Gastrocnemius medialis (tissue), 4 donors: ENCODE measurements around the gene SLC6A19. TPM values are rescaled to one million over a fixed set of nuclear protein-coding genes. Genes with fewer than 3 reads are reported as not detected.

Experiments used
- ATAC-seq, 2 donors: fragments of 150-250 bp; one replicate each; pipeline ENCODE4 v1.9.1; 2016
- DNase-seq, 2 donors: peaks; one replicate each; pipeline ENCODE4 v3.0.0-alpha.2; 2019
- H3K27ac ChIP-seq, 4 donors: fragments of 200-600 bp; sonication (generic); 1 replicate in 1 of 4; 2 replicates in 3 of 4; pipeline ENCODE4 v1.5.1; 2016 to 2018; ENCODE audit warnings: mild to moderate bottlenecking in 2 of 4, moderate library complexity in 1 of 4
- H3K27me3 ChIP-seq, 3 donors: fragments of 200-600 bp; sonication (generic) in 2 of 3; 1 replicate in 1 of 3; 2 replicates in 2 of 3; pipeline versions ENCODE4 v1.5.1 to v1.6.0; 2016 to 2019; ENCODE audit warnings: mild to moderate bottlenecking in 1 of 3, moderate library complexity in 1 of 3
- H3K36me3 ChIP-seq, 2 donors: fragments of 200-600 bp; sonication (generic) in 1 of 2; one replicate each; pipeline ENCODE4 v1.5.1; 2017 to 2018
- H3K4me1 ChIP-seq, 2 donors: fragments of 200-600 bp; sonication (generic) in 1 of 2; one replicate each; pipeline ENCODE4 v1.5.1; 2016 to 2017; ENCODE audit warnings: mild to moderate bottlenecking in 2 of 2
- H3K4me3 ChIP-seq, 4 donors: fragments of 200-600 bp; sonication (generic) in 3 of 4; 1 replicate in 1 of 4; 2 replicates in 3 of 4; pipeline ENCODE4 v1.5.1; 2016 to 2019; ENCODE audit warnings: mild to moderate bottlenecking in 2 of 4
- H3K9me3 ChIP-seq, 3 donors: fragments of 200-600 bp; sonication (generic) in 2 of 3; 1 replicate in 1 of 3; 2 replicates in 2 of 3; pipeline ENCODE4 v1.5.1; 2016 to 2019
- POLR2A ChIP-seq, 2 donors: fragments of 450-650 bp; IDR thresholded peaks; one replicate each; pipeline ENCODE4 v1.6.1; 2017; ENCODE audit warnings: antibody characterized with exemption in 2 of 2, mild to moderate bottlenecking in 2 of 2, moderate library complexity in 2 of 2
- in situ Hi-C, 4 donors: fragments of 200-750 bp; cut with MboI; loops; one replicate each; pipeline versions ENCODE4 v1.15.0 to v1.8.0; 2017; ENCODE audit warnings: low sequenced_read_pairs in 4 of 4
- intact Hi-C: fragments of 100-400 bp; cut with DNase I; formaldehyde crosslinking; loops from one replicate; pipeline ENCODE4 v1.15.1; 2023; ENCODE audit warnings: low total_unique reads
- total RNA-seq, 4 donors: library from RNA; depleted of rRNA; stranded (reverse); fragments of >200 nt; gene quantifications; one replicate each; pipeline versions ENCODE4 v1.1.0 to v1.2.3, GENCODE V29; 2016
- TF ChIP-seq, protein P1 (sequence below), 5 experiments: fragments of 450-650 bp in 3 of 5; fragments of 200-600 bp in 2 of 5; sonication (generic) in 2 of 5; IDR thresholded peaks in 4 of 5; conservative IDR thresholded peaks in 1 of 5; 1 replicate in 4 of 5; 2 replicates in 1 of 5; pipeline ENCODE4 v1.5.1; 2016 to 2019; ENCODE audit warnings: antibody characterized with exemption in 5 of 5, mild to moderate bottlenecking in 3 of 5, moderate library complexity in 3 of 5

The SLC6A19 gene
- total RNA-seq, 4 donors from 2014 or later = 0.05 TPM; not detected in 3

DNA sequence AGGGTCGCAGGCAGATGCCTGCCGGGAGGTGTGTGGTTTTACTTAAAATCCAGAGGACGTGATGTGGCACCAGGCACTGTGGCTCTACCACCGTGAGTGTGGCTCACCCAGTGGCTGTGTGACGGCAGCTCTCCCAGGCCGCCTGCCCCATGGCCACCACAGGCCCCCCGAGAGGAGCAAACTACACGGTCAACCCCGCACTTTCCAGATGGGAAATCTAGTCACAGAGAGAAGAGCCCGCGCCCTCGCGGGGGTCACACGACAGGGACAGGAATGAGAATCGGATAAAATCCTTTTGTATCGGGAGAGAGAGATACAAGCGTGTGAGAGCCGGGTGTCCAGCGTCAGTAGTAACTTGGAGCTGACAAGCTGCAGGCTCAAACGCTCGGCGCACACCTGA, 69.0 kb downstream of the SLC6A19 start:
- TF ChIP-seq POLR2A (IDR thresholded peaks at IDR 0.05) = no peak
- TF ChIP-seq, protein P1, sequence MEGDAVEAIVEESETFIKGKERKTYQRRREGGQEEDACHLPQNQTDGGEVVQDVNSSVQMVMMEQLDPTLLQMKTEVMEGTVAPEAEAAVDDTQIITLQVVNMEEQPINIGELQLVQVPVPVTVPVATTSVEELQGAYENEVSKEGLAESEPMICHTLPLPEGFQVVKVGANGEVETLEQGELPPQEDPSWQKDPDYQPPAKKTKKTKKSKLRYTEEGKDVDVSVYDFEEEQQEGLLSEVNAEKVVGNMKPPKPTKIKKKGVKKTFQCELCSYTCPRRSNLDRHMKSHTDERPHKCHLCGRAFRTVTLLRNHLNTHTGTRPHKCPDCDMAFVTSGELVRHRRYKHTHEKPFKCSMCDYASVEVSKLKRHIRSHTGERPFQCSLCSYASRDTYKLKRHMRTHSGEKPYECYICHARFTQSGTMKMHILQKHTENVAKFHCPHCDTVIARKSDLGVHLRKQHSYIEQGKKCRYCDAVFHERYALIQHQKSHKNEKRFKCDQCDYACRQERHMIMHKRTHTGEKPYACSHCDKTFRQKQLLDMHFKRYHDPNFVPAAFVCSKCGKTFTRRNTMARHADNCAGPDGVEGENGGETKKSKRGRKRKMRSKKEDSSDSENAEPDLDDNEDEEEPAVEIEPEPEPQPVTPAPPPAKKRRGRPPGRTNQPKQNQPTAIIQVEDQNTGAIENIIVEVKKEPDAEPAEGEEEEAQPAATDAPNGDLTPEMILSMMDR (IDR thresholded peaks at IDR 0.05 in 4 of 5, conservative IDR thresholded peaks at IDR 0.05 in 1 of 5) = no peak
- DNase-seq (no peak), ATAC-seq (no peak)
- Histone ChIP-seq H3K4me1 (no peaks in the 10 kb centered on the region), H3K9me3 (no peaks in the 10 kb centered on the region), H3K4me3 (no peak overlapping the region), H3K36me3 (no peaks in the 10 kb centered on the region), H3K27ac (no peak overlapping the region), H3K27me3 (no peaks in the 10 kb centered on the region)
- in situ Hi-C loops (no loop called here), intact Hi-C loops (no loop called here)

DNA sequence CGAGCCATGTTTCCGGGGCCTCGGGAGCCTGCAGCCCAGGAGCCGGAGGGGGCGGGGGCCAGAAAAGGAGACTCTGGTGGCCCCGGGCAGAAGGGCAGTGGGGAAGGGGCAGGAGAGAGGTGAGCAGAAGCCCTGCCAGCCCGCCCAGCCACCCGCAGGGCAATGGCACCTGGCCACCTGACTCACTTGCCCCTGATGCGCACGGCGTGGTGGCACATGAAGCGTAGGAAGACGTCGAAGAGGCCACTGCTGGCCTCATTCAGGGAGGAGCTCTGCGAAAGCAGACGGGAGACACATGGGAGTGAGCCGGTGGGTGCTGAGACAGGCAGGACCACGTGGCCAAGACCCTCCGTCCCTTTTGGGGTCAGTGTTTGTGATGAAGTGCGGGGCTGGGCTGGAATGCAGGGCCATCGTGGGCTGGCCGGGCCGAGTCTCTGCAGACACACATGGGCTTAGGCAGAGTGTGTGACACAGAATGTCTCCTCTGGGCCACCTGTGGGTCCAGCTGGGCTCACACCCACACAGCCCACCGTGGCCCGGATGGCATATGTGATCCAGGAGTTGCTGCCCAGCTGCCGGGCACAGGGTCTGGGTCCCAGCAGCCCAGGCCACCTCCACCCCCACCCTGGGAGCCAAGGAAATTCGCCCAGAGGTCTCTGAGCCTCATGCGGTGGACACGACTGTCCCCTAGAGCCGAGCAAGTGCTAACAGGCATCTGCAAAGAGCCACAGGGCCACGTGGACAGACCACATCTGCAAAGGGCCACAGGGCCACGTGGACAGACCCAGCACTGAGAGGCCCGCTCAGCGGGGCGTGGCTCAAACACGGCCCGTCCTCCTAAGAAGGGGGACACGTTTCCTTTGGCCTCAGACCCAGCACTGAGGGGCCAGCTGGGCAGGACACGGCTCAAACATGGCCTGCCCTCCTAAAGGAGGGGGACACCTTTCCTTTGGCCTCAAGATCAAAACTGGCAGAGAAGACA, 69.8 kb downstream of the SLC6A19 start:
- Histone ChIP-seq H3K27ac (no peak overlapping the region), H3K4me1 (no peaks in the 10 kb centered on the region), H3K9me3 (no peaks in the 10 kb centered on the region), H3K36me3 (no peaks in the 10 kb centered on the region), H3K4me3 (no peak overlapping the region), H3K27me3 (no peaks in the 10 kb centered on the region)
- in situ Hi-C loops (no loop called here), intact Hi-C loops (no loop called here)
- TF ChIP-seq POLR2A (IDR thresholded peaks at IDR 0.05) = no peak
- TF ChIP-seq, protein P1 (IDR thresholded peaks at IDR 0.05 in 4 of 5, conservative IDR thresholded peaks at IDR 0.05 in 1 of 5) = no peak
- no peak for DNase-seq
- ATAC-seq = no peak

DNA sequence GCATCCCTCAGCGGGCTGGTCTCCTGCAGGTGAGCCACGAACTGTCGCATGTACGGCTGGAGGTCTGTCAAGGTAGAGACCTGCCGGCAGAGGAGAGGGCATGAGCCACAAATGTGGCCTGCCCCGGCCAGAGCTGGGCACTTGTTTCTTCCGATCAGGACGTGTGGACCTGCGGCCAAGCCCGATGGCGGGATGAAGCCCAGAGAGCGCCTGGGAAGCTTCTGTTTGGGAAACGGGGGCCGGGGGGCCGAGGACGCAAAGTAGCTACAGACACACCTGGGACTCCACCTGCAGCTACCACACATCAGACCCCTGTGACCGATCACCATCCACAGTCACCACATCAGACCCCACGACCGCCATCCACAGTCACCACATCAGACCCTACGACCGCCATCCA, 70.8 kb downstream of the SLC6A19 start:
- H3K36me3 ChIP-seq = no peaks in the 10 kb centered on the region
- TF ChIP-seq POLR2A (IDR thresholded peaks at IDR 0.05) = no peak
- TF ChIP-seq, protein P1 (IDR thresholded peaks at IDR 0.05 in 4 of 5, conservative IDR thresholded peaks at IDR 0.05 in 1 of 5) = no peak
- H3K9me3 ChIP-seq = no peaks in the 10 kb centered on the region
- H3K27me3 ChIP-seq = no peaks in the 10 kb centered on the region
- DNase-seq (no peak), ATAC-seq (no peak)
- no peak overlapping the region for H3K4me3 ChIP-seq
- no peaks in the 10 kb centered on the region for H3K4me1 ChIP-seq
- intact Hi-C loops (no loop called here), in situ Hi-C loops (no loop called here)
- H3K27ac ChIP-seq = no peak overlapping the region

DNA sequence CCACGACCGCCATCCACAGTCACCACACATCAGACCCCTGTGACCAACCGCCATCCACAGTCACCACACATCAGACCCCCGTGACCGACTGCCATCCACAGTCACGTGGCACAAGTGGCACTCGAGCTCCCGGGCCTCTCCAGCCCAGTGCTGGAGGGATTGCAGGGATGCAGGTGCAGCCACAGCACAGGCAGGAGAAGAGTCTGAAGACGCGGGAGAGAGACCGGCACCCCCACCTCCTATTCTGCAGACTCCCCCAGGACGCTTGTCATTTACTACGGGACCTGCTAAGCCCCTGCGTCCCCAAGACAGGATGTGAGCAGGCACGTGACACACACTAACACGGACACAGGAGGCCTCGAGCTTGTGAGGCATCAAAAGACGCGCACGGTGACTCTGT, 72.3 kb downstream of the SLC6A19 start:
- Histone ChIP-seq H3K27me3 (no peaks in the 10 kb centered on the region), H3K27ac (no peak overlapping the region), H3K9me3 (no peaks in the 10 kb centered on the region), H3K4me1 (no peaks in the 10 kb centered on the region), H3K4me3 (no peak overlapping the region), H3K36me3 (no peaks in the 10 kb centered on the region)
- DNase-seq (no peak), ATAC-seq (no peak)
- in situ Hi-C loops = no loop called here
- TF ChIP-seq POLR2A (IDR thresholded peaks at IDR 0.05) = no peak
- TF ChIP-seq, protein P1 (IDR thresholded peaks at IDR 0.05 in 4 of 5, conservative IDR thresholded peaks at IDR 0.05 in 1 of 5) = no peak
- intact Hi-C loops = no loop called here
